Lower leg skin (tissue), 4 donors: Measurements from ENCODE around the gene RSPRY1. TPM values are rescaled to one million over a fixed set of nuclear protein-coding genes. Genes with fewer than 3 reads are reported as not detected.
A peak's percentile ranks its signal among the peaks of the same experiment; 100 is the strongest.

ENCODE experiments used
- DNase-seq, 2 donors: peaks; one replicate each; pipeline ENCODE4 v3.0.0-alpha.2; 2019; ENCODE audit warnings: low spot score in 2 of 2
- H3K4me3 ChIP-seq: fragments of 200-600 bp; sonication (generic); 2 replicates; pipeline ENCODE4 v1.5.1; 2017; ENCODE audit warnings: mild to moderate bottlenecking, low read depth; ENCODE audit not compliant: poor library complexity, severe bottlenecking
- POLR2A ChIP-seq, 2 donors: fragments of 450-650 bp; IDR thresholded peaks; one replicate each; pipeline ENCODE4 v1.6.1; 2016 to 2017; ENCODE audit warnings: antibody characterized with exemption in 2 of 2, mild to moderate bottlenecking in 1 of 2, moderate library complexity in 1 of 2
- WGBS, 2 donors: methylation state at CpG; one replicate each; pipeline ENCODE4 v1.1.5; 2018; 5-methylcytosine and 5-hydroxymethylcytosine counted together
- intact Hi-C: fragments of 100-400 bp; cut with DNase I; formaldehyde crosslinking; loops from one replicate; pipeline ENCODE4 v1.15.0; 2023; ENCODE audit warnings: low total_unique reads
- total RNA-seq, 4 donors: library from RNA; depleted of rRNA; stranded (reverse); fragments of >200 nt; gene quantifications; one replicate each; pipeline ENCODE4 v1.1.0, GENCODE V29; 2016
- TF ChIP-seq, protein P1 (sequence below), 3 donors: fragments of 450-650 bp; IDR thresholded peaks; one replicate each; pipeline ENCODE4 v1.5.1; 2016; ENCODE audit warnings: antibody characterized with exemption in 3 of 3, mild to moderate bottlenecking in 3 of 3, moderate library complexity in 2 of 3

RSPRY1 gene
- total RNA-seq, 4 donors from 2014 or later, result 23.8 to 31.2 (median 26.8) TPM

DNA sequence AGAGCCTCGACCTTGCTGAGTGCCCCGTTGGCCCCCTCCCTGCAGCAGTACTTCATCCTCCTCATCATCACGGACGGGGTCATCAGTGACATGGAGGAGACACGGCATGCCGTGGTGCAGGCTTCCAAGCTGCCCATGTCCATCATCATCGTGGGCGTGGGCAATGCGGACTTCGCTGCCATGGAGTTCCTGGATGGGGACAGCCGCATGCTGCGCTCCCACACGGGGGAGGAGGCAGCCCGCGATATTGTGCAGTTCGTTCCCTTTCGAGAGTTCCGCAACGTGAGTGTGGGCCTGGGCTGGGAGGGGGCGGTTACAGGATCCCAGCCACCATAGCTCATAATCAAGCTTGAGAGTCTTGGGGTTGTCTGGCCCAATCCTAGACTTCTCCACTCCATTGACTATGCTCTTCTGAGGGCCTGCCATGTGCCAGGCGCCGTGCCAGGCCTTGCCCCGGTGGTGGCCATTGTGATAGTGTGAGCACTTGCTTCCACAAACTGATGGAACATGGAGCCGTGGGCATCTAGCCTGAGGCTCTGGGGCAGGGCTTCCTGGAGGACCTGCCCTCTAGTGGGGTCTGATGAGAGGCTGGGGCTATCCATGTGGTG is 40.0 kb upstream of the RSPRY1 start:
- no peak for TF ChIP-seq POLR2A (IDR thresholded peaks at IDR 0.05)
- TF ChIP-seq, protein P1, sequence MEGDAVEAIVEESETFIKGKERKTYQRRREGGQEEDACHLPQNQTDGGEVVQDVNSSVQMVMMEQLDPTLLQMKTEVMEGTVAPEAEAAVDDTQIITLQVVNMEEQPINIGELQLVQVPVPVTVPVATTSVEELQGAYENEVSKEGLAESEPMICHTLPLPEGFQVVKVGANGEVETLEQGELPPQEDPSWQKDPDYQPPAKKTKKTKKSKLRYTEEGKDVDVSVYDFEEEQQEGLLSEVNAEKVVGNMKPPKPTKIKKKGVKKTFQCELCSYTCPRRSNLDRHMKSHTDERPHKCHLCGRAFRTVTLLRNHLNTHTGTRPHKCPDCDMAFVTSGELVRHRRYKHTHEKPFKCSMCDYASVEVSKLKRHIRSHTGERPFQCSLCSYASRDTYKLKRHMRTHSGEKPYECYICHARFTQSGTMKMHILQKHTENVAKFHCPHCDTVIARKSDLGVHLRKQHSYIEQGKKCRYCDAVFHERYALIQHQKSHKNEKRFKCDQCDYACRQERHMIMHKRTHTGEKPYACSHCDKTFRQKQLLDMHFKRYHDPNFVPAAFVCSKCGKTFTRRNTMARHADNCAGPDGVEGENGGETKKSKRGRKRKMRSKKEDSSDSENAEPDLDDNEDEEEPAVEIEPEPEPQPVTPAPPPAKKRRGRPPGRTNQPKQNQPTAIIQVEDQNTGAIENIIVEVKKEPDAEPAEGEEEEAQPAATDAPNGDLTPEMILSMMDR (IDR thresholded peaks at IDR 0.05), result no peak
- H3K4me3 ChIP-seq, result no peak overlapping the region
- intact Hi-C loops, result loop anchor here (10.0 kb wide), 1 partner anchor 181 kb away; the partner anchor contains the start of gene CETP
- DNase-seq, result peak in 1 of 2 donors; percentile 80
- 90 to 92% methylated on average over 21 to 24 of the region's 24 CpGs for WGBS, 2 donors

DNA sequence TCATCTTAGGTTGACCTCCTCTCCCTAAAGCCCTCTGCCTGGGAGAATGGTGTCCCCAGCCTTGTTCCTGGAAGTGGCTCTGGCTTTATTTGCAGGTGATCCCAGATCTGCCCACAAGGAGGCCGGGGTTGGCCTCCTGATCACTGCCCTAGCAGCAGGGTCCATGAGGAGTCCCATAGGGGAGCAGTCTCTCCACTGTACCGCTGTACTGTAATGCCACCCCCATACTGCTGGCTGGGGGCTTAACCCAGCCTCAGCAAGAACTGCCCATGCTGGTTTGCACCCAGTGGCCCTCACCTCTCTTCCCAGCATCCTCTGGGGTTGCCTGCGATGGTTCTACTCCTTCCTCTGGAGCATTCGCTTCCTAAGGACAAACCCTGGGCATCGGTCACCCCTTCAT is 39.4 kb upstream of the RSPRY1 start:
- WGBS, 2 donors, result 90 to 94% methylated on average over 5 of the region's 5 CpGs
- DNase-seq, result peak in 1 of 2 donors; percentile 60
- intact Hi-C loops, result loop anchor here (10.0 kb wide), 1 partner anchor 182 kb away; the partner anchor contains the start of gene CETP
- no peak overlapping the region for H3K4me3 ChIP-seq
- no peak for TF ChIP-seq POLR2A (IDR thresholded peaks at IDR 0.05)
- TF ChIP-seq, protein P1 (IDR thresholded peaks at IDR 0.05), result no peak

DNA sequence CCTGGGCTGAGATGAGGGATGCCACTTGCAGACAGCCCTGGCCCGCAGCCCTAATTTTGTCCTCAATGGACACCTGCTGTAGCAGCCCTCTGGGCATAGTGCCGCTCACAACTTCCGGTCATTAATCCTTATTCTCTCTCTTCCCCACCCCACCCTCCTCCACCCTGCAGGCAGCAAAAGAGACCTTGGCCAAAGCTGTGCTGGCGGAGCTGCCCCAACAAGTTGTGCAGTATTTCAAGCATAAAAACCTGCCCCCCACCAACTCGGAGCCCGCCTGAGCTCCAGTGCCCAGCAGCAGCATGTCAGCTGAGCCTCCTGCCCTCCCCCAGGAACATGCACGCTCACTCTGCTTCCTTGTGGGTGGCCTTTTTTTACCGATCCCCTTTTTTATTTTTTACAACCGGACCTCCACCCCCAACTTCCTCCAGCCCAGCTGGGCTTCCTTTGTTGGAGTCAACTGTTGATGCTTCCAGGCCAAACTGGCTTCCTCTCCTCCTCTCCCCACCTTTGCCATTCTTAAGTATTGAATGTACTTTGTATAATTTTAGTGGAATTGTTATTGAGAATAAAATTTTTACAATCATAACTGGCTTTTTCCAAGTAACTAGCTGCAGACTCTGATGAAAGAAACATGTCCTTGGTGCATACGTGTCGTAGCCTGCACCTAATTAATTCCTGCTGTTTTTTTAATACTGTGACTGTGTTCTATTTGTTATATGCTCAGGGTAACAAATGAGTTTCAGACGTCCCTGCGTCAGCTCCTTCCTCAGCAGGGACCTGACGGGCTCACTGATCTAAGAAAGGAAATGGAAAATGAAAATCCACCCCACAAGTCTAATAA is 38.5 kb upstream of the RSPRY1 start:
- peak in 1 of 2 donors; percentile 85 for DNase-seq
- 15% methylated on average over 14 of the region's 14 CpGs for WGBS, 2 donors
- intact Hi-C loops, result loop anchor here (10.0 kb wide), 1 partner anchor 183 kb away; the partner anchor contains the start of gene CETP
- H3K4me3 ChIP-seq, result no peak overlapping the region
- no peak for TF ChIP-seq POLR2A (IDR thresholded peaks at IDR 0.05)
- TF ChIP-seq, protein P1 (IDR thresholded peaks at IDR 0.05), result no peak

DNA sequence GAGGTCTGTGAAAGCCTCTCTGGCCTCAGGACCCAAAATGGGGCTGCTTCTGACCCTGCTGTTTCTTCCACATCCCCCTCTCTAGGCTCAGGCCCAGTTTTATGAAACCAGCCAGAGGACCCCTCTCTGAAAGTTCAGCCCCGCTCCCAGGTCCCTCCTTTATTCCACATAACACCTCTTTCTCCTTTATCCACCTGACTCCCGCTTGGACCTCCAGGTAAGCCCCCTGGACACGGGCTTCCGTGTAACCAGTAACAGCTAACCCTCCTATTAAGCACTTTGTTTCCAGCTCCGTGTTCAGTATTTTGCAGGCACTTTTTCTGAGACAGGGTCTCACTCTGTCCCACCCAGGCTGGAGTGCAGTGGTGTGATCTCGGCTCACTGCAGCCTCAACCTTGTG is 37.6 kb upstream of the RSPRY1 start:
- no peak for TF ChIP-seq POLR2A (IDR thresholded peaks at IDR 0.05)
- TF ChIP-seq, protein P1 (IDR thresholded peaks at IDR 0.05), result no peak
- WGBS, 2 donors, result 92 to 93% methylated on average over 6 of the region's 6 CpGs
- intact Hi-C loops, result loop anchor here (10.0 kb wide), 1 partner anchor 184 kb away; the partner anchor contains the start of gene CETP
- H3K4me3 ChIP-seq, result no peak overlapping the region
- DNase-seq, result peak in 1 of 2 donors; percentile 70

DNA sequence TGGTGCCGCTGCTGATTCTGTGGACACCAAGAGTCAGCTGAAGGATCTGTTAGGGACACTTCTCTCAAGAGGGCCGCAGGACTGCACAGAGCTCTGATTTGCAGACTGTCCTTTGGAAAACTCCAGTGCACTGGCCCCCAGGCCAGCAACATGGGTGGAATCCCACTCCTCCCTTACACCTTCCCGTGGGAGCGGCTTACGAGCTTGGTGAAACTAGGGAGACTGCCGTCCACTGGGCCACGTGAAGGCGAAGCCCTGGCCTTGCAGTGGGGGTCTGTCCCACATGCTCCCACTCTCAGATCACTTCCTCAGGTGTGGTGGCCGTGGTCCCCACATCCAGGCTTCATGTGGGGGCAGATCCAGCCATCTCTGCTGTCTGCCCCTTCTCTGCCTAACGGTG is 36.7 kb upstream of the RSPRY1 start:
- intact Hi-C loops, result loop anchor here (10.0 kb wide), 1 partner anchor 185 kb away; the partner anchor contains the start of gene CETP
- H3K4me3 ChIP-seq, result no peak overlapping the region
- DNase-seq, result peak in 1 of 2 donors; percentile 56
- TF ChIP-seq POLR2A (IDR thresholded peaks at IDR 0.05), result no peak
- TF ChIP-seq, protein P1 (IDR thresholded peaks at IDR 0.05), result no peak
- WGBS, 2 donors, result 92 to 96% methylated on average over 10 of the region's 10 CpGs
